Erythroblast (primary cell): ENCODE measurements around the gene PRKAG3.

Experiments used
- DNase-seq, 2 experiments: peaks; one replicate each; lab custom pipeline; 2025; lab: John Stamatoyannopoulos, UW
- GATA1 ChIP-seq: IDR thresholded peaks from 2 replicates; pipeline ENCODE4 v1.6.1; 2011; ENCODE audit warnings: low read depth, mild to moderate bottlenecking, control low read depth, low read length, moderate library complexity
- POLR2A ChIP-seq: IDR thresholded peaks from 2 replicates; pipeline ENCODE4 v1.6.1; 2011; ENCODE audit warnings: mild to moderate bottlenecking, low read length

The PRKAG3 gene

DNA sequence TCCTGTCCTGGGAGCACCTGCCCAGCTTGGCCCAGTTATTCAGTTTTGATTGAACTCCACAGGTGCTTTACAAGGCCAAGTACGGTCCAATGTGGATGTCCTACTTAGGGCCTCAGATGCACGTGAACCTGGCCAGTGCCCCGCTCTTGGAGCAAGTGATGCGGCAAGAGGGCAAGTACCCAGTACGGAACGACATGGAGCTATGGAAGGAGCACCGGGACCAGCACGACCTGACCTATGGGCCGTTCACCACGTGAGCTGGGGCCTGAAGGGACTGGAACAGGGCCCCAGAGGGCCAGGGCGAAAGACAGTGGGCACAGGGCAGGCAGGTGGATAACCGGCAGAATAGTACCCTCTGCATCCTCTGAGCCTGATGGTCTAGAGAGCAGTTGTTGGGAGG, 22.1 kb downstream of the PRKAG3 start:
- no peak for DNase-seq
- TF ChIP-seq POLR2A (no peak), GATA1 (no peak)

DNA sequence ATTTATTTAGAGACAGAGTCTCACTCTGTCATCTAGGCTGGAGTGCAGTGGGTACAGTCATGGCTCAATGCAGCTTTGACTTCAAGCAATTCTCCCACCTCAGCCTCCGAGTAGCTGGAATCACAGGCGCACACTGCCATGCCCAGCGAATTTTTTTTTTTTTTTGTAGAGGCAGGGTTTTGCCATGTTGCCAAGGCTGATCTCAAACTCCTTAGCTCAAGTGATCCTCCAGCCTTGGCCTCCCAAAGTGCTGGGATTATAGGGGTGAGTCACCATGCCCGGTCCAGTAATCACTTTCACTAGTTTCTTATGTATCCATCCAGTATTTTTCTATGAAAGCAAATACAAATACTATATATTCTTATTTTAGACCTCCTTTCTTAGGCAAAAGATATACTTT, 24.0 kb downstream of the PRKAG3 start:
- DNase-seq: no peak
- TF ChIP-seq POLR2A (no peak), GATA1 (no peak)

DNA sequence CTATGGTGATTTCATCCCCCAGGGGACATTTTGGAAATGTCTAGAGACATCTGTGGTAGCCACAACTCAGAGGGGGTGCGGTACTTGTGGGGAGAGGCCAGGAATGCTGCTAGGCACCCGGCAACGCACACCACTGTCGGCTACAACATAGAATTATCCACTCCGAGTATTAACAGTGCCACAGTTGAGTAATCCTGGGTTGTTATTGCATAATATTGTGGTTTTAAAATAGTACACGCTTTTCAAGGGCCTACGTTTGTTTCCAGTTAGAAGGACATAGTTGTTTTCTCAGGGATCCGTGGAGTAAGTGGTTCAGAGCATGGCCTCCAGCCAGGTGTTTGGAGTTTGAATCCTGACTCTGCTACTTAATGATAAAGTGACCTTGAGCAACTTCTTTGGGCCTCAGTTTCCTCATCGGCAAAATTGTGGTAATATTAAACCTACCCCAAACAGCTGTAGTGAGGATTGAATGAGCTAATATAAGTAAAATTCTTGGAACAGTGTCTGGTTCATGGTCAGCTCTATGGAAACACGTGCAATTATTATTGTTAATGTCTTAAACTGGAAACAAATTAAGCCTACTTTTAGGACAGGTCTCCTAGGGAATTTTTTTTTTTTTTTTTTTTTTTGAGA, 25.1 kb downstream of the PRKAG3 start:
- no peak for TF ChIP-seq POLR2A
- no peak for TF ChIP-seq GATA1
- DNase-seq: no peak

DNA sequence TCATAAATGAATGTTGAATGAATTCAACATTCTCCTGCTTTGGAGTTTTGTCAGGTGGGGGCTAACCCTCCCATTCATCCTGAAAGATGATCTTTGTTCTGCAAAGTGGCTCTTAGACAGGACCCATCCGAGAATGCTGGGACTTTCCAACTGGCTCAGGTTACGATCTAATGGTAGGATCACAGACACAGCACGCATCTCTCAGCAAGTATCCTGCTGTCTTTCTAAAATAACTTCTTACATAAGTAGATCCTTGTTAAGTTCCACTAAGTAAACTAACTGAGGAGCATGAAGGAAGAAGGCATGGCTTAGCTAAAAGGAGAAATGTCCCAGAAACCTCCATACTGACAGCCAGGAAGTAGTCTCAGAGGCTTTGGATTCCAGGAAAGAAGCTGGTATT, 26.0 kb downstream of the PRKAG3 start:
- no peak for DNase-seq
- TF ChIP-seq GATA1: no peak
- no peak for TF ChIP-seq POLR2A

DNA sequence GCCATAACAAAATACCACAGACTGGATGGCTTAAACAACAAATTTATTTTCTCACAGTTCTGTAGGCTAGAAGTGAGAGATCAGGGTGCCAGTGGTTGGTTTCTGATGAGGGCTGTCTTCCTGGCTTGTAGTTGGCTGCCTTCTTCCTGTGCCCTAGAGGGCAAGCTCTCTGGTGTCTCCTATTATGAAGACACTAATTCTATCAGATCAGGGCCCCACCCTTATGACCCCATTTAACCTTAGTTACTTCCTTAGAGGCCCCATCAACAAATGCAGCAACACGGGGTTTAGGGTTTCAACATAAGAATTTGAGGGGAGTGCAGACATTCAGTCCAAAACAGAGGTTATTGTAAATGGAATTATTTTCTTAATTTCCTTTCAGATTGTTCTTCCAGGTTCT, 26.8 kb downstream of the PRKAG3 start:
- TF ChIP-seq POLR2A (no peak), GATA1 (no peak)
- DNase-seq: no peak

DNA sequence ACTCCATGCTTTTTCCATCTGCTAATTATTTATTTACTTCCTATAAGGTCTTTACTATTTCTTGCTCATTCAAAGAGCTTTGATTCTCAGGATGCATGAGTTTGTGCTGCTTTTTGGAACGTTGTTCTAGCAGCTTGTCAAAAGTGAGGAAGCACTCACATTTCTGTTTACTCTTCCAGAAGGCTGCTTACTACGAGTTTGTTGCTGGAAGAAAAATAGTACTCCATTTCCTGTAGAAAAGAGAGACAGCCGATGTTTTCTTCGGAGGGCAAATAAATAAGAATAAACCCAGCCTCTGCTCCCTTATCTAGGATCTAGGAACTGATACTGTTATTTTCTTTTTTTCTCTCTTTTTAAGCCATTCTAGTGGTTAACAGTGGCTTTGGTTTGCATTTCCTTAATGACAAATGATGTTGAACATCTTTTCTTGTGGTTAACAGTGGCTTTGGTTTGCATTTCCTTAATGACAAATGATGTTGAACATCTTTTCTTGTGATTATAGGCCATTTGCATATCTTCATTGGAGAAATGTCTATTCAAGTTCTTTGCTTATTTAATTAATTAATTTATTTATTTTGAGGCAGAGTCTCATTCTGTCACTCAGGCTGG, 29.1 kb downstream of the PRKAG3 start:
- DNase-seq: no peak
- TF ChIP-seq GATA1: no peak
- no peak for TF ChIP-seq POLR2A

DNA sequence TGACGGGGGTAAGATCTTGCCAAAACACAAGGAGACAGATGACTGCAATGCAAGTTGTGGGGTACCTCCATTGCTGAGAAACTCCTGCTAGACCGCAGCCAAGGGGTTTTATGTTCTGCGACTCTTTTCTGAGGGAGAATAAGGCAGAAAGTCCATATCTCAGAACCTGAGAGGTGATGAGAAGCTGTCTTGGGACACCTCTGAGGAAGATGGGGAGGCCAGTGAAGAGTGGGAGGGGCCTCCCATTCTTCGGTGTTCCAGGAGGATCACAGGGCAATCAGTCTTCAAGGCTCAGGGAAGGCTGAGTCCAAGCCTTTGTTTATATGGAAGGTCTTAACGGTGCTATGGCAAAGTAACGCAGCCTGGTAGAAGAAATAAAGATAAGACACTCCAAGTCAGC, 31.6 kb downstream of the PRKAG3 start:
- no peak for DNase-seq
- TF ChIP-seq GATA1 (no peak), POLR2A (no peak)

DNA sequence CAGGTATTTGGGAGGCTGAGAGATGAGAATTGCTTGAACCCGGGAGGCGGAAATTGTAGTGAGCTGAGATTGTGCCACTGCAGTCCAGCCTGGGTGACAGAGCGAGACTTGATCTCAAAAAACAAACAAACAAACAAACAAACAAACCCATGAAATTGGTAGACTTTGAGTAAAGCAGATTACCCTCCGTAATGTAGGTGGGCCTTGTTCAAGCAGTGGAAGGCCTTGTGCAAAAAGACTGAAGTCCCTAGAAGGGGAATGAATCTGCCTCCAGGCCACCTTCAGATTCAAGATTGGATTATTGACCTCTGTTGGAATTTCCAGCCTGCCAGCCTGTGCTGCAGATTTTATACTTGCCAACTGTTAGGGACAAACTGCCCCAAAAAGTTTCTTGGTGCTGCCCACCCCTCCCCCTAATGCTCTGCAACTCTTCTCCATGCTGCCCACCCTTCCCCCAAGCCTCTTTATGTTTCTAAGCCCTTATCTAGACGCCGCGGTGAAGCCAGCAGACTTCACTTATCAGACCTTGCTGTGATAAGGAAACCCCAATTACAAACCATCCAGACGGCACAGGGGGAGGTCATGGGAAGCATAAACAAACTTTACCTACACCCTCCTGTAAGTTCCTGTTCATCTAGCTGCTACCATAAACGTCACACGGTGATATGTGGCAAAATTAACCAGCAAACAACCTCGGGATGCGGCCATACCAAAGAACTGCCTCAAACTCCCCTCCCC, 32.7 kb downstream of the PRKAG3 start:
- peak; percentile 11 to 59 for DNase-seq
- TF ChIP-seq GATA1: no peak
- no peak for TF ChIP-seq POLR2A

DNA sequence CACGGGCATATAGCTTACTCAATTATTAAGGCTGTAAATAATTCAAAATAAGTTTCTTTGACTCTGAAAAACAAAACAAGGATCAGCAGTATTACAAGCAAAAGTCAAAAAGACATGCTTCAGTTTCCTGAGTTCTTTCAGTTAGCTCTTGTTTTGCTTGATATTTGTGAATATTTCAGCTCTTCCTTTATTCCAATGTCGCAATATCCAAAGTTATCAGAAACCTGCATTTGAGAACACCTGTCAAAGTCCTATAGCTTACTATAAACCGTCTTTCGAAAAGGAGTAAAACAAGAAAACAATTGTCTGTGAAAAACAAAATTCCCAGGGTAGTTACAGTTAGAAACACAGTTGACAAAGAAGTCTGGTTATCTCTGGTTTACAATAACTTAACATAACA, 34.9 kb downstream of the PRKAG3 start:
- DNase-seq: no peak
- TF ChIP-seq GATA1 (no peak), POLR2A (no peak)

DNA sequence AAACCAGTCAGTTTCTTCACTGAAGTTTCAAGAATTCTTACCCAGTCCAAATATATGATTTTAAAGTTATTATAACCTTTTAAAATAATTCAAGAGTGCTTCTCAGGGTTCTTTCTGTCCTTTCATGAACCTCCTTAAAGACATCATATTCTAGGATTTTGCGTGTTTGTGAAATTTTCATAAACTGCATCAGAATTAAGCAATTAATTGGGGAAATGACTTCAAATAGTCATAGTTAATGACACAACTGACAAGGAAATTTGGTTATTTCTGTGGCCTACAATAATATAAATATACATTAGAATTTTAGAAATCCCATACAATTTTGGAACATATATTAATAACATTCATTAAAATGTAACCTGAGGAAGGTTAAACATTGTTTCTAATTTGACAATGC, 39.2 kb downstream of the PRKAG3 start:
- TF ChIP-seq POLR2A: no peak
- no peak for TF ChIP-seq GATA1
- DNase-seq: no peak

DNA sequence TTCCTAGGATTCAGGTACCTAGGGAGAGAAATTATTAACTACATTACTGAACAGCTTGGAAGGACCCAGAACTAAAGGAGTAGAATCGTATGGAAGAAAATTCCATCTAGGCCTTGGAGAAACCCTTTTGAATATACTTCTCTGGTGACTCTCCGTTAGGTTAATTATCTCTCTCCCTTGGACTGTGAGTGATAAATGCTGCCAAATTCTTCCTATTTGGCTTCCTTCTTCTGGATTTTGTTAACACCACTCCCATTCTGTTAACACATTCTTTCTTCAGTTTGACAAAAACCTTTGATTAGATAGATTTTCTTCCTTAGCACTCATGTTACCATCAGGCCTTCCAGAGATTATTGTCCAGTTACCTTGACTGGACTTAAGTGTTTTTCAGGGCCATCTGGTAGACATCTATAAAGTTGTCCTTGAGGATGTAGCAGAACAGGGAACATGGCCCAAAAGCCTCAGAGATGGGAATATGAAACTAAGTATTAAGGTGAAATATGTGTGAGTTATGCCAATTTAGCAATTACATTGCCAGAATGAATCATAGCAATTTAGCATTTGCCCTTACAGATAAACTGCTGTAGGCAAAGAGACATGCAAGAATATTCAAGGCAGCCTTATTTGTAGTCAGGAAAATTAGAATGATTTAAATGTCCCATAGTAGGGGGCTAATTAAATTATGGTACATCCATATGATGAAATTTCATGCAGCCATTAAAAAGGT, 42.9 kb downstream of the PRKAG3 start:
- DNase-seq: no peak
- TF ChIP-seq POLR2A: no peak
- TF ChIP-seq GATA1: no peak

DNA sequence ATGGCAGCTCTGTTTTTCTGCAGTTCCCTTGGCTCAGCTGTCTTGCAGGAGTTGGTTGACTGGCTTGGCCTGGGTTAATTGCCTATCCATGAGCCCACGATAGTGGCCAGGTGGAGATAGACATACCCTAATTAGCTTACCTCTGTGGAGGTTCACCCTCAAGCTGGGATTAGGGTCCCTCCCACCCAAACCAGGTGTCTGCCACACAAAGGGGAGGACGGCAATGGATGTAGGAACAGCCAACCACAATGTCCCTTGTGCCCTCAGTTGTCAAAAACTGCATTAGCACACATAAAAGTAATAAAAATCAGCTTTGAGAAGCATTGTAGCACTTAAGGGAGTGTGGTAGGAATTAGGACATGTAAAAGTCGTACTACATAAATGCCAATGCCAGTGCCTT, 45.5 kb downstream of the PRKAG3 start:
- DNase-seq: no peak
- TF ChIP-seq GATA1: no peak
- no peak for TF ChIP-seq POLR2A

DNA sequence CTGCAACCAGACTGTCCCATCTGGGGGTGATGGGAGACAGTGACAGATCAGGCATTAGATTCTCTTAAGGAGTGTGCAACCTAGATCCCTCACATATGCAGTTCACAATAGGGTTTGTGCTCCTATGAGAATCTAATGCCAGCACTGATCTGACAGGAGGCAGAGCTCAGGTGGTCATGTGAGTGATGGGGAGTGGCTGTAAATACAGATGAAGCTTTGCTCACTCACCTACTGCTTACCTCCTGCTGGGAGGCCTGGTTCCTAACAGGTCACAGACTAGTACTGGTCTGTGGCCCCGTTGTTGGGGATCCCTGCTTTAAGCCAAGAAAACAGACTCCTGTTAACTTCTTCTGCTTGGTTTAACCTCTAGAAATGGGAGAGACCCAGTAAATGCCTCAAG, 46.5 kb downstream of the PRKAG3 start:
- no peak for TF ChIP-seq GATA1
- no peak for TF ChIP-seq POLR2A
- no peak for DNase-seq

DNA sequence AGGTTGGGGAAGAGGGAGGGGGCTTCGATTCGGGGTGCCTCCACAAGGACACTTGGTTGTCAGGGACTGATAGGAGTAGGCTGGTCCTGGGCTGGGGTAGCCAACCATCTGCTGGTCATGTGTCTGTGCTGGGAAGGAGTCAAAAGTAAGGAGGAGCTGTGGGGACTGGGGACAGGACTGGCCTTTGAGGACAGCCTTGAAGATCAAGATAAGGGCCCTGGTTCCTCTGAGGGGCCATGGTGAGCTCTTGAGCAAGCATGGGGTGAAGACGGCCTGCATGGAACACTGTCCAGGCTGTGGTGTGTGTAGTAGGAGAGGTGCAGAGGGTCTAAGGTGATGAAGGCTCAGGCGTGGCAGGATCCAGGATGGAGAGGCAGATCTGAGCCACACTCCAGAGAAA, 47.9 kb downstream of the PRKAG3 start:
- no peak for DNase-seq
- TF ChIP-seq POLR2A: no peak
- TF ChIP-seq GATA1: no peak

DNA sequence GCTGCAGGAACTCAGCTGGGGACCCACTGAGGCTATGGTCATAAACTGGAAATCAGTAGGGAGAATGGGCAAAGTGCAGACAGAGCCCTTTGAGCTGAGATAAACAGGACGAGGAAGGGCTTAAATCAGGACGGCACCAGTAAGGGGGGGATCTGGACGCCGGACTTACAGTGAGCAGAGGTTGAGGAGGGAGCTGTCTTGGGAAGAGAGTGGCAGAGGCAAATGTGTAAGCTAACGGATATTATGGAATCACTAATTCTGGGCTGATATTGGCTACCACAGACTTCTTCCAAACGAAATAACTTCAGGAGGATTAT, 49.1 kb downstream of the PRKAG3 start:
- TF ChIP-seq POLR2A: no peak
- no peak for TF ChIP-seq GATA1
- DNase-seq: no peak
